GM19324 (cell line): ENCODE results near the gene SH2D3A.

Source experiments
- ATAC-seq: cut with Tn5 transposase; IDR thresholded peaks from one replicate; pipeline ENCODE4 v1.9.1; 2021; ENCODE audit warnings: mild to moderate bottlenecking, moderate library complexity; ENCODE audit not compliant: unreplicated experiment, low FRiP score

The SH2D3A gene

DNA sequence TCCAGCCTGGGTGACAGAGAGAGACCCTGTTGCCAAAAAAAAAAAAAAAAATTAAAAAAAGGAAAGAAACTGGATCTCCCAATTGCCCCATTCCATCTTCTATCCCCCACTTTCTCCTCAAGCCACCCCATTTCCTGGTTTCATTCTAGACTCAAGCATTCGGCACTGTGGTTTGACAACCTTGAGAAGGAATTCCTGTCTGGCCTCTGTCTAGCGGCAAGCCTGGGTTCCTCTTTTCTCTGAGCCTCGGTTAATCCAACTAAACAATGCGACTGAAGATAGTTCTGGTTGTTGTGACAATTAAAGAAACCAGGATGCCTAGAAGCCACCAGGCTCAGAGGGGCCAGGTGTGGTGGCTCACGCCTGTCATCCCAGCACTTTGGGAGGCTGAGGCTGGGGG lies 43.5 kb downstream of the SH2D3A start:
- no peak for ATAC-seq

DNA sequence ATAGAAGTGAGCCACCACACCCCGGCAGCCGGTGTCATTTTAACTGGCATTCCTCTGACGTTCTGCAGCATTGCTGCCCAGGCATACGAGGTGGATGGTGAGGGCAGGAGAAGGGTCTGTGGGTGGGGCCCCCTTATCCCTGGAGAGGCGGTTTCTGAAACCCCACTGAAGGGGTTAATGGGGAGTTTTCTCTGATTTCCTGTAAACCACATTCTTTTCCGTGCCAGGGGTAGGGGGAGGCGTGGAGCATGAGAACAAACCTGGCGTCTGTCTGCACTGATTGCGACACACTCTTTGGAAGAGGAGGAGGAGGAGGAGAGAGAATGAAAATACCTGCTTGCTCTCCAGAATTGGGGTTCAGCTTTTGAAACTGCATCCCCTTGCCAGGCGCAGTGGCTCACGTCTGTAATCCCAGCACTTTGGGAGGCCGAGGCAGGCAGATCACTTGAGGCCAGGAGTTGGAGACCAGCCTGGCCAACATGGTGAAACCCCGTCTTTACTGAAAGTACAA lies 44.1 kb downstream of the SH2D3A start:
- no peak for ATAC-seq

DNA sequence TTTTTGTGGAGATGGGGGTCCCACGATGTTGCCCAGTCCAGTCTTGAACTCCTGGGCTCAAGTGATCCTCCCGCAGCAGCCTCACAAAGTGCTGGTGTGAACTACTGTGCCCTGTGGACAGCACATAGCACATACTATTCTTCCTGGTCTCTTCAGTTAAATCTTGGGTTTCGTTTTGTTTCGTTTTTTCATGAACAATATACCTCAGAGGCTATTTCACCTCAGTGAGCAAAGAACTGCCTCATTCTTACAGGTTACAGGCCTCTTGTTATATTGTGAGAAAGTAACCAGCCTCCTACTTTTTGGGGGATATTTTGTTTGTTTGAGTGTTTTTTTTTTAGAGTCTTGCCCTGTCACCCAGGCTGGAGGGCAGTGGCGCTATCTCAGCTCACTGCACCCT lies 45.5 kb downstream of the SH2D3A start:
- no peak for ATAC-seq

DNA sequence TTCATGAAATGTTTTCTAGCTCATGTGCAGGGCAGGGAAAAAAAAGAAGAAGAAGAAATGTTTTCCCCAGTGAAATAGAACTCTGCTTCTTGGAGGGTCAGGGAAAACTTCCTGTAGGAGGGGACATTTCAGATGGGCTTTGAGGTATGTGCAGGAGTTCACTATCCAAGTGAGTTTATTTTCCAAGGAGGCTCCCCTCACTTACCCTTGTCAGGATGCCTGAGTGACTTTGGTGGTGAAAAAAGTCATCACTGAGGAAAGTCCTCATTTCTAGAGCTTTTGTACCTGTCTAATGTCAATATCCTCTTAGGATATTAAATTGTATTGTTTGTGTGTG lies 46.1 kb downstream of the SH2D3A start:
- ATAC-seq: no peak

DNA sequence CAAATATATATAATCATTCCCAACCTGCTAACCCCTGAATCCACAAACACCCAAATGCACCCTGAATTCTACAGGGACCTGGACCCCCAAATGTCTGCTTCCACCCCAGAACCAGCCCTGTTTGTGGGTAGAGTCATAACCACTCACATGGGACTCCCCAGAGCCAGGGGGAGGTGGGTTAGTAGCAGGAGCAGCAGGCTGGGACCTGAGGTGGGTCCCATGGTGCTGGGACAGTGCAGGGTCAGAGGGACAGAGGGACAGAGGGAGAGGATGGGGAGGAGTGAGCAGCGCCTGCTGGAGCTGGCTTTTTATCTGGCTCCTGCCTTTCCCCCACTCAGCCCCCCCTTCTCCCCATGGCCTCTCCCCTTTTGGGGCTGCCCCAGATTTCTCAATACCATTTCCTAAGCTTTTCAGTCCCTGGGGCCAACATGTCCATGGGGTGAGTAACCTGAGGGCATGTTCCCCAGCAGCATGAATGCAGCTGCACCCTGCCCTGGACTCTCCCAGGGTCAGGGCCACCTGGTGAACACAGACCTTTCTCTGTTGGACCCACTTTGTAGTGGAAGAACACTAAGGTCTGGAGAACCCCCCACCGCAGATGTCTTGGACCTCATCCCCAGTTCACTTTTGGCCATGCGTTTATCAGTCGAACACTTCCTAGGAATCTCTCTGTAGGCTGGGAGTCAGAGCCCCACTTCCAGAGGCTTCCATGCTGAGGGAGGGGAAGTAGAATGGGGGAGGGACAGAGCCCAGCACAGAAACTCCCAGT lies 46.7 kb downstream of the SH2D3A start, which contains the start of gene C3:
Gene C3 (minus strand): TSS at position 282 of the 769 bp plus-strand sequence. CDS start 61 bp downstream, at position 221.
- ATAC-seq: no peak

DNA sequence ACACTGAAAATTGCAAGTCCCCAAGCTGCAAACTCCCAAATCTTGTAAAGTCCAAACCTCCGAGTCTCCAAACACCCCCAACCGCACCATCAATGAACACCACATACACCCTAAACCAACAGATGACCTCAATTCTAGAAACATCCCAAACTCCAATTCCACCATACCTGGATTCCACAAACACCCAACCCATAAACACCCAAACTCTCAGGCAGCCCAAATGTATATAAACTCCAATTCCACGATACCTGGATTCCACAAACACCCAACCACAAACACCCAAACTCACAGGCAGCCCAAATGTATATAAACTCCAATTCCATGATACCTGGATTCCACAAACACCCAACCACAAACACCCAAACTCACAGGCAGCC lies 47.3 kb downstream of the SH2D3A start:
- ATAC-seq: no peak

DNA sequence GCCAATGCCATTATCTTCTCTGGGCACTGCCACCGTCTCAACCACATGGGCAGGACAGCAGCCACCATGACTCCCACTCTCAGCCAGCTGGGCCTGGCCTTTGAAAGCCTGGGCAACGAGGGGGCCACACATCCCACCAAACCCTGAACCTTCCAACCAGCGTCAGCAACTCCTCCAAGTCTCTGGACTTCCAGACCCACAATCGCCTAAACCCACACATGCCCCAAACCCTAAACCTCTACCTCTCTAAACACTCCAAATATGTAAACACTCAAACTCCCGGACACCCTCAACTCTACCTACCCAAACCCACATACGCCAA lies 47.7 kb downstream of the SH2D3A start:
- ATAC-seq: no peak

DNA sequence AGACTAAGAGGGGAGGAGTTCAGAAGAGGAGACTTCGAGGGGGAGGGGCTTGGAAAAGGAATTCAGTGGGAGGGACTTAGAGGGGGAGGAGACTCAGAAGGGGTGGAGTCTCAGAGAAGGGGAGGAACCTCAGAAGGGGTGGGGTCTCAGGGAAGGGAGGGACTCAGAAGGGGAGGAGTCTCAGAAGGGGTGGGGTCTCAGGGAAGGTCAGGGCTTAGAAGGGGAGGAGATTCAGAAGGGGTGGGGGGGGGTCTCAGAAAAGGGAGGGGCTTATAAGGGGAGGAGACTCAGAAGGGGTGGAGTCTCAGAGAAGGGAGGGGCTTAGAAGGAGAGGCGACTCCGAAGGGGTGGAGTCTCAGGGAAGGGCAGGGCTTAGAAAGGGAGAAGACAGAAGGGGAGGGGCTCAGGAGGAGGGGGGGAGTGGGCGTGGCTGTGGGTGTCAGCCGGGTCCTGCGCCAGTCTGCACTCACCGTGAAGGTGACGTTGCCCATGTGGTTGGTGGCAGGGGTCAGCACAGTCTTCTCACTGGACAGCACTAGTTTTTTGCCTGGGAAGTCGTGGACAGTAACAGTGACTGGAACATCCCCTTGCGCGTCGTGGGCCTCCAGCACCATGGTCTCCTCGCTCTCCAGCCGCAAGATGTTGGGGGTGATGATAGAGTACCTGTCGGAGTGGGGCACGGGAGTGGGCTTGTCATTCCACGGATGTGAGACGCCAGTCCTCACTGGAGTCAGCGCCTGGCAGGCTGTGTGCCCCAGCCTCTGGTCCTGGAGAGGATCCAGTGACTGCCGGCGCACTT lies 48.3 kb downstream of the SH2D3A start:
- ATAC-seq: no peak

DNA sequence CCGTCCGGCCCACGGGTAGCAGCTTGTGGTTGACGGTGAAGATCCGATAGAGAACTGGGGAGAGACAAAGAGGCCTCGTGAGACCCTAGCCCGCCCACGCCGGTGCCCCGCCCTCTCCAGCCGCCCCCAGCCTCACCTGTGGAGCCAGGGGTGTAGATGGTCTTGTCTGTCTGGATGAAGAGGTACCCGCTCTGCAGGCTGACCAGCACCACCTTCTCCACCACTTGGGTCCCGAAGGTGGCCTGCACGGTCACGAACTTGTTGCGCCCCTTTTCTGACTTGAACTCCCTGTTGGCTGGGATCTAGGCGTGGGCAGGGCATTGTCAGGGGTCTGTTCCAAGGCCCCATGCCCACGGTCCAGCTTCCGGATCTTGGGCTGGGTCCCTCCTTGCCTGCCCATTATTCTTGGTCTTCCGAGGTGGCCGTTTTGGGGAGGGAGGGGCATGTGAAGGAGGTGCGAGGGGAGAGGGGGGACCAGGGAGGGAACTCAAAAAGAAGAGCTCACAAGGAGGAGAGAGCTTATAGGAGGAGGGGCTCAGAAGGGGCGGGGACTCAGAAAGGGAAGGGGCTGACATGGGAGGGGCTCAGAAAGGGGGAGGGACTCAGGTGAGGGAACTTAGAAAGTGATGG lies 49.0 kb downstream of the SH2D3A start:
- no peak for ATAC-seq

DNA sequence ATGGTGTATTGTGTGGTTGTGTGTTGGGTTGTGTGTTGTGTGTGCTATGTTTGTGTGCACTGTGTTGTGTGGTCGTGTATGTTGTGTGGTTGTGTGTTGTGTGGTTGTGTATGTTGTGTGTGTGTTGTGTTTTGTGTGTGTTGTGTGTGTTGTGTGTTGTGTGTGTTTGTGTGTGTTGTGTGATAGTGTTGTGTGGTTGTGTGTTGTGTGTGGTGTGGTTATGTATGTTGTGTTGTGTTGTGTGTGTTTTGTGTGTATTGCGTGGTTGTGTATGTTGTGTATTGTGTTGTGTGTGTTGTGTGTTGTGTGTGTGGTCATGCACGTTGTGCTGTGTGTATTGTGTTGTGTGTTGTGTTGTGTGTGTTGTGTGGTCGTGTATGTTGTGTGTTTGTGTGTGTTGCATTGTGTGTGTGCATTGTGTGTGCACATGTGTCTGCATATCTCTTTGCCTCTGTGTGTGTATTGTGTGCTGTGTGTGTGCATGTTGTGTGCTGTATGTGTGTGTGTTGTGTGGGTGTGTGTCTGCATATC lies 49.7 kb downstream of the SH2D3A start:
- no peak for ATAC-seq

DNA sequence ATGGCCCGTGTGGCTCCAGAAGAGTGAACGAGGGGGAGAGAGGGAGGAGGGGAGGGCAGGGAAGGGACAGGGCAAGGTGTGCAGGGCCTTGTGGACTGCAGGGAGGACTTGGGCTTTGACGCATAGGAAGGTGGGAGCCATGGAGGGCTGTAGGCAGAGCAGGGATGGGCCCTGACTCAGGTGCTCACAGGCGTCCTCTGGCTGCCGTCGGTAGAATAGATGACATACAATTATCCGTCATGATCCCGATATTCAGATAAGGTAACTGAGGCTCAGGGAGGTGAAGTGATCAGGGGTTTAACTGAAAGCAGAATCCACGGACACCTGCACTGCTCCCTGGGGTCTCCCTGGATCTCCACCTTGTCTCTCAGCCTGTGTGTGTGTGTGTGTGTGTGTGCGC lies 50.2 kb downstream of the SH2D3A start:
- no peak for ATAC-seq

DNA sequence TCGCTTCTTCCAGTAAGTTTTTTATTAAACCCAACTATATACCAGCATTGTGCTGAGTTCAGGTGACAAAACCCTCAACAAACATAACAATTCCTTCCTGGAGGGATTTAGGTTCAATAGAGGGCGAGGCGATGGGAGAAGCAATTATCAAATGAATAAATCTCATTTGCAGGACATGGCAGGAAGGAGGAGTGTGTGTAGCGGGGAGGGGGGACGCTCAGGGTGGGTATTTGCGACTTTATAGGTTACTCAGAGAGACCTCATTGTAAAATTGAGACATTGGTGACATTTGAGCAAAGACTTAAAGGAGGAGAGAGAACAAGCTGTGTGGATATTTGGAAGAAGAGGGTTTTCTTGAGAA lies 50.6 kb downstream of the SH2D3A start:
- ATAC-seq: no peak

DNA sequence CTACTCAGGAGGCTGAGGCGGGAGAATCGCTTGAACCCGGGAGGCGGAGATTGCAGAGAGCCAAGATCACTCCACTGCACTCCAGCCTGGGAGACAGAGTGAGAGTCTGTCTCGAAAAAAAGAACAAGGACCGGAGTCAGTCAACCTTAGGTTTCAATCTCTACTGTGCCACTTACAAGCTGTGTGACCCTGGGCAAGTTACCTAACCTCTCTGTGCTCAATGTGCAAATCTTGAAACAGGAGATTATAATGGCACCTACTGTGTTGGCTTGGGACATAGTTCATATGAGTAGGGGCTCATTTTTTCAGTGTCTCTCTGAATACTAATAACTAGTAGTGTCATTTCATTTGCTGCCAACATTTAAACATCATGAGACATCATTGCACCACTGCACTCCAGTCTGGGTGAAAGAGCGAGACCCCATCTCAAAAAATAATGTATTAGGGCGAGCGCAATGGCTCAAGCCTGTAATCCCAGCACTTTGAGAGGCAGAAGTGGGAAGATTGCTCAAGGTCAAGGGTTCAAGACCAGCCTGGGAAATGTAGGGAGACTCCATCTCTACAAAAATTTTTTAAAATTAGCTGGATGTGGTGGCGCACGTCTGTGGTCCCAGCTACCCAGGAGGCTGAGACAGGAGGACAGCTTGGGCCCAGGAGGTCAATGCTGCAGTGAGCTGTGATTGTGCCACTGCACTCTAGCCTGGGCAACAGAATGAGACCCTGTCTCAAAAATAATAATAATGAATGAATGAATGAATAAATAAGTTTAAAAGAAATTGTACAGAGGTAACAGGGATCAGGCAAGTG lies 52.3 kb downstream of the SH2D3A start:
- ATAC-seq: no peak

DNA sequence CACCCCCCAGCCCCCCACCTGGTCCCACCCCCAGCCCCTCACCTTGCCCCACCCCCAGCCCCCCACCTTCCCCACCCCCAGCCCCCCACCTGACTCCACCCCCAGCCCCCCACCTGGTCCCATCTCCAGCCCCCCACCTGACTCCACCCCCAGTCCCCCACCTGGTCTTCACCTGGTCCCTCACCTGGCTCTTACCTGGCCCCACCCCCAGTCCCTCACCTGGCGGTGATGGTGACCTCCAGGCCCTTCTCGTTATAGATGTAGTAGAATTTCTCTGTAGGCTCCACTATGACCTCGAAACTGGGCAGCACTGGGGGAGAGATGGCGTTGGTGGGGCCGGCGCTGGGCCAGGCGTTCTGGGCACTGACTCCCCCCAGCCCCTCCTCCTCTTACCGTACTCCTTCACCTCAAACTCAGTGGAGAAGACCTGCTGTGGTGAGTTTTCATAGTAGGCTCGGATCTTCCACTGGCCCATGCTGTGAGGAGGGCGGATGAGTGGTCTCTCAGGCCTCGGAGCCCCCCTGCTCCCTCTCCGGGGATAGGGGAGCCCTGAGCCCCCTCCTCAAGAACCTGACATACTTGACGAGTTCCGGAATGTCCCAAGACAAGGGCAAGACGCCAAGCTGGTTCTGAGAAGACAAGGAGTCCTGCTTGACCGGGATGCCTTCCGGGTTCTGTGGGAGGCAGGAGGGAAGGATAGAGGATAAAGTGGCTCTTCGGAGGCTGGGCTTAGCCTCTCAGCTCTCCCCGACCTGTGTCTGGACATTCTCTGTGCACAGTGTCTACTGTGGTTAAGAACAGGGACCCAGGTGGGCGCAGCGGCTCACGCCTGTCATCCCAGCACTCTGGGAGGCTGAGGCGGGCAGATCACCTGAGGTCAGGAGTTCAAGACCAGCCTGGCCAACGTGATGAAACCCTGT lies 53.2 kb downstream of the SH2D3A start:
- ATAC-seq: no peak

DNA sequence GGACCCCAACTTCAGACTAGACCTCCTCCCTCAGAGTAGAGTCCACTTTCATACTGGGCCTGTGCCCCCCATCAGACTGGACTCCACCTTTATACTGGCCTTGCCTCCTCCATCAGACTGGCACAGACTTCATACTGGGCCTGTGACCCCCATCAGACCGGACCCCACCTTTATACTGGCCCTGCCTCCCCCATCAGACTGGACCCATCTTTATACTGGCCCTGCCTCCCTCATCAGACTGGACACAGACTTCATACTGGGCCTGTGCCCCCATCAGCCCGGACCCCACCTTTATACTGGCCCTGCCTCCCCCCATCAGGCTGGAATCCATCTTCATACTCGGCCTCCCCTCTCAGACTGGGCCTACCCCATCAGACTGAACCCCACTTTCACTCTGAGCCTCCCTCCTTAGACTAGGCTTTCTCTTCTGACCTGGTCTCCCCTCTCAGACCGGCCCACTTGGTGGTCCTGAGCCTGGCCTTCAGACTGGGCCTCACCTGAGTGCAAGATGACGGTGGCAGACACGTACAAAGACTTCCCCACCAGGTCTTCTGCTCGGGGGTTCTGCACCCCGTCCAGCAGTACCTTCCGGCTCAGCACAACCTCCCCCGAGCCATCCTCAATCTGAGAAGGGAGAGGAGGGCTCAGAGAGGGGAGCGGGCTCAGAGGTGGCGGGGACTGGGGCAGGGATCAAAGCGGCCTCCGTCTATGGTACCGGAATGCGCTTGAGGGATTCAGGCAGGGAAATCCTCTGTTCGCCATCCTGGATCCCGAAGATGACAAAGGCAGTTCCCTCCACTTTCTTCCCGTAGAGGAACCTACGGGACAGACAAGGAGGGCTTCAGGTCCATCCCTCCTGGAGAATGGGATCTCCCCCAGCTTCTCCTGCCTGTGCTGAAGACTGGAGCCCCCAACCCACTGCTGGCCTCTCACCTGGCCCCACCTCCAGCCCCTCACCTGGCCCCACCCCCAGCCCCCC lies 54.3 kb downstream of the SH2D3A start:
- no peak for ATAC-seq

DNA sequence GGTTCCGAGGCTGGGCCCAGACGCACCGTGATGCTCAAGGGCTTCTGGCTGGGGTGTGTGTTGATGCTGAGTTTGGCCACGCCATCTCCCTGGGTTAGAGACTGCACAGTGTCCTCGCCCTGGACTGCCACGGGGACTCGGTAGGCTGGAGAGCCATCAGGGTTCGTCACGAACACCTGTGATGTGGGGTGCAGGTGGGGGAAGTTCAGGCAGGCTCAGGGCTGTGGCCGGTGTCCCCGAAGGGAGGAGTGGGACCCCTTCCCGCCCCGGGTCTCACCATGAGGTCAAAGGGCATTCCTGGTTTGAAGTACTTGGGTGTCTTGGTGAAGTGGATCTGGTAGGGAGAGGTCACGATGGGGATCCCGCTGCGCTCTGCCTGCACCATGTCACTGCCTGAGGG lies 55.0 kb downstream of the SH2D3A start:
- no peak for ATAC-seq

DNA sequence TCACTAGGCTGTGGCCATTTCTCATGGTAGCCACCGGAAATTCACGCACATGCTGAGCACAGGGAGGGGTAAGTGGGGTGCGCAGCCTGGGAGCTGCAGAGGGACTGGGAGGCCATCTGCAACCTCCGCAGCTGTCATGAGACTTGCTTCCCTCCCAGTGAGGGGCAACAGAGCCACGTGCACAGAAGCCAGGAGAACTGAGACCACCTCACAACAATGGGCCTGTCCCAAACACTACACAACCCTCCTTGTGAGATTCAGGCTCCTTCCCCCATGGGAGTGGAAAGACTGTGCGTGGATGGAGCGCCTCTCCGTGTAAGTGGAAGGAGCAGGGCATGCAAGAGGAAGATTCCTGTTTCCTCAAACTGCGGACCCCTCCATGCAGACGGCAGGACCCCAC lies 55.6 kb downstream of the SH2D3A start:
- ATAC-seq: no peak

DNA sequence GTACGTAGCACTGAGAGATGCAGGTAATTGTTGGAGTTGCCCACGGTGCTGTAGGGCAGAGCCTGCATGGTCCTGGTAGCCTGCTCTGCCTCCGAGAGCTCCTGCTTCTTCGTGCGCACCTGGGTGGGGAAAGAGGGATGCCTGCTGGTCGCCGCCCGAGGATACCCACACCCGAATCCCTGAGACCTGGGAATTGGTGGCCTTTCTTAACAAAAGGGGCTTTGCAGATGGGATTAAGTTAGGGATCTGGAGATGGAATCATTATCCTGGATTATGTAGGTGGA lies 56.2 kb downstream of the SH2D3A start:
- no peak for ATAC-seq
